Lower leg skin (tissue), 3 donors: ENCODE data around the gene PCARE.

Experiments used
- POLR2A ChIP-seq, 2 donors: fragments of 450-650 bp; IDR thresholded peaks; one replicate each; pipeline ENCODE4 v1.6.1; 2016 to 2017; ENCODE audit warnings: antibody characterized with exemption in 2 of 2, mild to moderate bottlenecking in 1 of 2, moderate library complexity in 1 of 2
- TF ChIP-seq, protein P1 (sequence below), 3 donors: fragments of 450-650 bp; IDR thresholded peaks; one replicate each; pipeline ENCODE4 v1.5.1; 2016; ENCODE audit warnings: antibody characterized with exemption in 3 of 3, mild to moderate bottlenecking in 3 of 3, moderate library complexity in 2 of 3

DNA sequence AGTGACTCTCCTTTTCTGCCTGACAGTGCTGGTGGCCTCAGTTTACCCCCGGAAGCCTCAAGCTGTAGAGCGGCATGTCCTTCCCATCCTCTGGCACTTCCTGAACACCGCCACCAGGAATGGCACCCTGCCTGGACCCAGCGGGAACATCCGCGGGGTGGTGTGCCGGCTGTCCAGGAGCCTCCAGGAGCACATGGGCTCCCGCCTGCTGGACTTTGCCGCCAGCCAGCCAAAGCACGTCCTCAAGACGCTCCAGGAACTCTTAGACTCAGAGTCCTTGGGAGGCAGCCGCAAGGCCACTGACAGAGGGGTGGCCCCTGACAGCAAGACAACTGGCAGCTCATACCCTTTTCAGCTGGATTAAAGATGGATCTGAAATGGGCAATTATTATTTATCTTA lies 22.6 kb downstream of the PCARE start:
- TF ChIP-seq, protein P1, sequence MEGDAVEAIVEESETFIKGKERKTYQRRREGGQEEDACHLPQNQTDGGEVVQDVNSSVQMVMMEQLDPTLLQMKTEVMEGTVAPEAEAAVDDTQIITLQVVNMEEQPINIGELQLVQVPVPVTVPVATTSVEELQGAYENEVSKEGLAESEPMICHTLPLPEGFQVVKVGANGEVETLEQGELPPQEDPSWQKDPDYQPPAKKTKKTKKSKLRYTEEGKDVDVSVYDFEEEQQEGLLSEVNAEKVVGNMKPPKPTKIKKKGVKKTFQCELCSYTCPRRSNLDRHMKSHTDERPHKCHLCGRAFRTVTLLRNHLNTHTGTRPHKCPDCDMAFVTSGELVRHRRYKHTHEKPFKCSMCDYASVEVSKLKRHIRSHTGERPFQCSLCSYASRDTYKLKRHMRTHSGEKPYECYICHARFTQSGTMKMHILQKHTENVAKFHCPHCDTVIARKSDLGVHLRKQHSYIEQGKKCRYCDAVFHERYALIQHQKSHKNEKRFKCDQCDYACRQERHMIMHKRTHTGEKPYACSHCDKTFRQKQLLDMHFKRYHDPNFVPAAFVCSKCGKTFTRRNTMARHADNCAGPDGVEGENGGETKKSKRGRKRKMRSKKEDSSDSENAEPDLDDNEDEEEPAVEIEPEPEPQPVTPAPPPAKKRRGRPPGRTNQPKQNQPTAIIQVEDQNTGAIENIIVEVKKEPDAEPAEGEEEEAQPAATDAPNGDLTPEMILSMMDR (IDR thresholded peaks at IDR 0.05), result no peak
- TF ChIP-seq POLR2A (IDR thresholded peaks at IDR 0.05), result no peak
